ENCODE measurements around the gene ZDHHC24.
"Not testable (repeated sequence)": the region's sequence is repeated elsewhere in the genome, so short reads cannot be mapped to it uniquely, and the experiment has no call there.

Gene ZDHHC24

GRCh38 chr11:66589996-66590675 lies 44.3 kb upstream of the ZDHHC24 start:
- TF ChIP-seq CTCF (IDR thresholded peaks at IDR 0.05; ENCODE audit: low read depth, low read length, missing control alignments): no peak
- no peak for DNase-seq (ENCODE audit: extremely low read depth, low read depth)
- H3K4me3 ChIP-seq (replicated peaks; ENCODE audit: low read depth, low read length): no peak overlapping the region

- not testable (repeated sequence) for H3K4me3 ChIP-seq (replicated peaks; ENCODE audit: low read depth, low read length); DNase-seq (ENCODE audit: extremely low read depth, low read depth)
Measured at GRCh38 chr11:66589315-66589714, 43.5 kb upstream of the ZDHHC24 start.

GRCh38 chr11:66586136-66586535 lies 40.3 kb upstream of the ZDHHC24 start:
- DNase-seq (ENCODE audit: extremely low read depth, low read depth): no peak
- no peak overlapping the region for H3K4me3 ChIP-seq (replicated peaks; ENCODE audit: low read depth, low read length)
- no peak for TF ChIP-seq CTCF (IDR thresholded peaks at IDR 0.05; ENCODE audit: low read depth, low read length, missing control alignments)

GRCh38 chr11:66585447-66585846 lies 39.6 kb upstream of the ZDHHC24 start:
- DNase-seq (ENCODE audit: extremely low read depth, low read depth): not testable (repeated sequence)

GRCh38 chr11:66582565-66583147 lies 36.8 kb upstream of the ZDHHC24 start:
- DNase-seq (ENCODE audit: extremely low read depth, low read depth); H3K4me3 ChIP-seq (replicated peaks; ENCODE audit: low read depth, low read length): not testable (repeated sequence)

More at GRCh38 chr11:66585447-66585846, 39.6 kb upstream of the ZDHHC24 start:
- not testable (repeated sequence) for H3K4me3 ChIP-seq (replicated peaks; ENCODE audit: low read depth, low read length)

GRCh38 chr11:66581261-66581660 lies 35.4 kb upstream of the ZDHHC24 start:
- no peak overlapping the region for H3K4me3 ChIP-seq (replicated peaks; ENCODE audit: low read depth, low read length)
- TF ChIP-seq CTCF (IDR thresholded peaks at IDR 0.05; ENCODE audit: low read depth, low read length, missing control alignments): no peak

GRCh38 chr11:66580803-66581202 lies 35.0 kb upstream of the ZDHHC24 start:
- no peak overlapping the region for H3K4me3 ChIP-seq (replicated peaks; ENCODE audit: low read depth, low read length)
- TF ChIP-seq CTCF (IDR thresholded peaks at IDR 0.05; ENCODE audit: low read depth, low read length, missing control alignments): no peak
- no peak for DNase-seq (ENCODE audit: extremely low read depth, low read depth)

More at GRCh38 chr11:66581261-66581660, 35.4 kb upstream of the ZDHHC24 start:
- no peak for DNase-seq (ENCODE audit: extremely low read depth, low read depth)

- no peak overlapping the region for H3K4me3 ChIP-seq (replicated peaks; ENCODE audit: low read depth, low read length)
Measured at GRCh38 chr11:66579017-66579606, 33.3 kb upstream of the ZDHHC24 start.

More at GRCh38 chr11:66579017-66579606, 33.3 kb upstream of the ZDHHC24 start:
- peak; percentile 86 for TF ChIP-seq CTCF (IDR thresholded peaks at IDR 0.05; ENCODE audit: low read depth, low read length, missing control alignments)
- DNase-seq (ENCODE audit: extremely low read depth, low read depth): no peak
